Osteocyte (in vitro differentiated cells): Measurements from ENCODE around the gene CAPN11. TPM values are rescaled to one million over a fixed set of nuclear protein-coding genes. Genes with fewer than 3 reads are reported as not detected.

Experiments used
- DNase-seq: peaks from one replicate; pipeline ENCODE4 v3.0.0; 2021; ENCODE audit warnings: mixed read lengths; ENCODE audit not compliant: unreplicated experiment; ENCODE audit errors: extremely low spot score
- H3K27ac Mint-ChIP-seq: one replicate; pipeline ENCODE4 v1.8.0; 2021; ENCODE audit warnings: mild to moderate bottlenecking, mixed read lengths; ENCODE audit not compliant: unreplicated experiment
- H3K27me3 Mint-ChIP-seq: one replicate; pipeline ENCODE4 v1.8.0; 2021; ENCODE audit warnings: mixed read lengths; ENCODE audit not compliant: unreplicated experiment
- H3K36me3 Mint-ChIP-seq: one replicate; pipeline ENCODE4 v1.8.0; 2021; ENCODE audit warnings: mixed read lengths; ENCODE audit not compliant: unreplicated experiment
- H3K4me1 Mint-ChIP-seq: one replicate; pipeline ENCODE4 v1.8.0; 2021; ENCODE audit warnings: mixed read lengths; ENCODE audit not compliant: unreplicated experiment
- H3K4me3 Mint-ChIP-seq: one replicate; pipeline ENCODE4 v1.8.0; 2021; ENCODE audit warnings: mild to moderate bottlenecking, moderate library complexity, mixed read lengths; ENCODE audit not compliant: unreplicated experiment
- H3K9me3 Mint-ChIP-seq: one replicate; pipeline ENCODE4 v1.8.0; 2021; ENCODE audit warnings: mixed read lengths; ENCODE audit not compliant: unreplicated experiment
- CTCF ChIP-seq: fragments of 200-600 bp; sonication (generic); IDR thresholded peaks from 2 replicates; pipeline ENCODE4 v1.5.0; 2021; ENCODE audit warnings: antibody characterized with exemption, mild to moderate bottlenecking, moderate library complexity
- total RNA-seq: library from RNA; stranded (reverse); gene quantifications from 2 replicates; pipeline ENCODE4 v1.2.1, GENCODE V29; 2021

Gene CAPN11
- total RNA-seq, 1 donor from 2014 or later: not detected

GRCh38 chr6:44221961-44222335 is 63.3 kb downstream of the CAPN11 start:
- peaks cover 79% of the 10 kb centered on the region for H3K4me1 Mint-ChIP-seq
- peak overlapping the region; percentile 99 for H3K27ac Mint-ChIP-seq
- no peaks in the 10 kb centered on the region for H3K36me3 Mint-ChIP-seq
- no peaks in the 10 kb centered on the region for H3K27me3 Mint-ChIP-seq
- TF ChIP-seq CTCF: no peak
- no peaks in the 10 kb centered on the region for H3K9me3 Mint-ChIP-seq
- DNase-seq: no peak
- H3K4me3 Mint-ChIP-seq: peak overlapping the region; percentile 77

- H3K27ac Mint-ChIP-seq: peak overlapping the region; percentile 99
- no peak for TF ChIP-seq CTCF
- H3K27me3 Mint-ChIP-seq: no peaks in the 10 kb centered on the region
- peak overlapping the region; percentile 77 for H3K4me3 Mint-ChIP-seq
- H3K36me3 Mint-ChIP-seq: no peaks in the 10 kb centered on the region
- peaks cover 81% of the 10 kb centered on the region for H3K4me1 Mint-ChIP-seq
- no peak for DNase-seq
- H3K9me3 Mint-ChIP-seq: no peaks in the 10 kb centered on the region
These were observed 64.1 kb downstream of the CAPN11 start for GRCh38 chr6:44222486-44223318.

- Mint-ChIP-seq H3K4me1 (peaks cover 81% of the 10 kb centered on the region), H3K27me3 (no peaks in the 10 kb centered on the region), H3K4me3 (peak within 1 kb of the TSS; percentile 77), H3K27ac (peak within 1 kb of the TSS; percentile 99), H3K9me3 (no peaks in the 10 kb centered on the region), H3K36me3 (no peaks in the 10 kb centered on the region)
- TF ChIP-seq CTCF: no peak
- DNase-seq: no peak
These were observed 64.9 kb downstream of the CAPN11 start, which contains the start of gene SLC29A1 for GRCh38 chr6:44223319-44224028. SLC29A1 (plus strand) TSS chr6:44223595; CDS start chr6:44227314, 3,719 bp downstream.

- Mint-ChIP-seq H3K36me3 (peaks cover 5% of the 10 kb centered on the region), H3K4me1 (peaks cover 82% of the 10 kb centered on the region), H3K9me3 (no peaks in the 10 kb centered on the region), H3K4me3 (peak overlapping the region; percentile 77), H3K27ac (peak overlapping the region; percentile 59), H3K27me3 (no peaks in the 10 kb centered on the region)
- TF ChIP-seq CTCF: no peak
- no peak for DNase-seq
These were observed 65.7 kb downstream of the CAPN11 start for GRCh38 chr6:44224029-44224964.
